ENCODE data around the gene TMEM184B. TPM values are rescaled to one million over a fixed set of nuclear protein-coding genes. Genes with fewer than 3 reads are reported as not detected.
A peak's percentile ranks its signal among the peaks of the same experiment; 100 is the strongest.

TMEM184B gene
- total RNA-seq, 4 donors from 2014 or later = 25.4 to 40.7 (median 31.2) TPM

DNA sequence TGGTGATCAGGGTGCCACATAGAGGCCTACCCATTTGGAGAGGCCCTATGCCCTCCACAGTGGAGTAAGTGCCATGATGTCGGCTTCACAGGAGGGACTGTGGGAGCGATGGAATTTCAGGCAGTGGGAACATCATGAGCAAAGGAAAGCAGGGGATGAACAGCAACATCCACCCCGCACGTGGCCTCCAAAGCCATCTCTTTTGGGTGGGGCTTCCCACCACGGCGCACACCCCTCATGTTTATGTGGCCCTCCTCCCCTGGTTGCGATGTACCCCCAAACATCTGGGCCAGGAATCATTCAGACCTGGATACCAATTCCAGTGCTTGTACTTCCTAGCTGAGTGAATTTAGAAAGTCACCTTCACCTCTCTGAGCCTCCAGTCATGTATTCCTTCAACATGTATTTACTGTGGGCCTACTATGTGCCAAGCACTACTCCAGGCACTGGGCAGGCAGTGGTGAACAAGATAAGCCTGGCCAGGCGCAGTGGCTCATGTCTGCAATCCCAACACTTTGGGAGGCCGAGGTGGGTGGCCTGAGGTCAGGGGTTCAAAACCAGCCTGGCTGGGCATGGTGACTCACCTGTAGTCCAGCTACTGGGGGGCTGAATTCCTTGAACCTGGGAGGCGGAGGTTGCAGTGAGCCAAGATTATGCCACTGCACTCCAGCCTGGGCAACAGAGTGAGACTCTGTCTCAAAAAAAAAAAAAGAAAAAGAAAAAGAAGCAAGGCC lies 72.8 kb downstream of the TMEM184B start:
- Histone ChIP-seq H3K27me3 (no peaks in the 10 kb centered on the region), H3K27ac (peak overlapping the region in 2 of 4 donors; percentile 97 to 100), H3K9me3 (no peaks in the 10 kb centered on the region), H3K4me3 (no peak overlapping the region), H3K4me1 (peaks cover 15 to 22% of the 10 kb centered on the region in 2 donors), H3K36me3 (no peaks in the 10 kb centered on the region)
- no peak for TF ChIP-seq POLR2A (IDR thresholded peaks at IDR 0.05)
- TF ChIP-seq, protein P1, sequence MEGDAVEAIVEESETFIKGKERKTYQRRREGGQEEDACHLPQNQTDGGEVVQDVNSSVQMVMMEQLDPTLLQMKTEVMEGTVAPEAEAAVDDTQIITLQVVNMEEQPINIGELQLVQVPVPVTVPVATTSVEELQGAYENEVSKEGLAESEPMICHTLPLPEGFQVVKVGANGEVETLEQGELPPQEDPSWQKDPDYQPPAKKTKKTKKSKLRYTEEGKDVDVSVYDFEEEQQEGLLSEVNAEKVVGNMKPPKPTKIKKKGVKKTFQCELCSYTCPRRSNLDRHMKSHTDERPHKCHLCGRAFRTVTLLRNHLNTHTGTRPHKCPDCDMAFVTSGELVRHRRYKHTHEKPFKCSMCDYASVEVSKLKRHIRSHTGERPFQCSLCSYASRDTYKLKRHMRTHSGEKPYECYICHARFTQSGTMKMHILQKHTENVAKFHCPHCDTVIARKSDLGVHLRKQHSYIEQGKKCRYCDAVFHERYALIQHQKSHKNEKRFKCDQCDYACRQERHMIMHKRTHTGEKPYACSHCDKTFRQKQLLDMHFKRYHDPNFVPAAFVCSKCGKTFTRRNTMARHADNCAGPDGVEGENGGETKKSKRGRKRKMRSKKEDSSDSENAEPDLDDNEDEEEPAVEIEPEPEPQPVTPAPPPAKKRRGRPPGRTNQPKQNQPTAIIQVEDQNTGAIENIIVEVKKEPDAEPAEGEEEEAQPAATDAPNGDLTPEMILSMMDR (IDR thresholded peaks at IDR 0.05 in 4 of 5, conservative IDR thresholded peaks at IDR 0.05 in 1 of 5) = no peak
- ATAC-seq (no peak), DNase-seq (no peak)
- in situ Hi-C loops (cut with MboI; ENCODE audit: low sequenced_read_pairs in 4 of 4) (no loop called here), intact Hi-C loops (cut with DNase I; ENCODE audit: low total_unique reads) (loop anchor here (5.0 to 10.0 kb wide), 3 partner anchors 72 to 117 kb away; partner anchors contain the start of genes BAIAP2L2, CSNK1E and TMEM184B)

DNA sequence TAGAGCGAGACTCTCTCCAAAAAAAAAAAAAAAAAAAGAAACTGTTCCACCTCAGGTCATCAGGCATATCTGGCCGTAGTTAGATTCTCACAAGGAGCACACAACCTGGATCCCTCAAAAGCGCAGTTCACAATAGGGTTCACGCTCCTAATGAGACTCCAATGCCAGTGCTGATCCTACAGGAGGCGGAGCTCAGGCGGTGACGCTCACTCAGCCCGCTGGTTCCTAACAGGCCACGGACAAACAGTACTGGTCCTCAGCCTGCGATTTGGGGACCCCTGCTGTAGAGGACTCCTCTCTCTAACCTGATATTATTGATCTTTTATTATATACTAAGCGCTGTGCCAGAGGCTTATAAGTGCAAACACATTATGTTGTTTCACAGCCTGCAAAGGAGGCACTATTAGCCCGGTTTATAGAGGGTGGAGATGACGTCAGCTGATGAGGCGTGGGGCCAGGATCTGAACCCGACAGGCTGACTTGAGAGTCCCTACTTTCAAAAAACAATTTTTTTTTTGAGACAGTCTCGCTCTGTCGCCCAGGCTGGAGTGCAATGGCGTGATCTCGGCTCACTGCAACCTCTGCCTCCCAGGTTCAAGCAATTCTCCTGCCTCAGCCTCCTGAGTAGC lies 75.9 kb downstream of the TMEM184B start:
- intact Hi-C loops (cut with DNase I; ENCODE audit: low total_unique reads) = no loop called here
- Histone ChIP-seq H3K27me3 (no peaks in the 10 kb centered on the region), H3K4me1 (peaks cover 6 to 21% of the 10 kb centered on the region in 2 donors), H3K36me3 (no peaks in the 10 kb centered on the region), H3K9me3 (no peaks in the 10 kb centered on the region), H3K4me3 (no peak overlapping the region), H3K27ac (no peak overlapping the region)
- ATAC-seq = no peak
- DNase-seq = no peak
- no peak for TF ChIP-seq POLR2A (IDR thresholded peaks at IDR 0.05)
- TF ChIP-seq, protein P1 (IDR thresholded peaks at IDR 0.05 in 4 of 5, conservative IDR thresholded peaks at IDR 0.05 in 1 of 5) = no peak
- in situ Hi-C loops (cut with MboI; ENCODE audit: low sequenced_read_pairs in 4 of 4) = no loop called here

DNA sequence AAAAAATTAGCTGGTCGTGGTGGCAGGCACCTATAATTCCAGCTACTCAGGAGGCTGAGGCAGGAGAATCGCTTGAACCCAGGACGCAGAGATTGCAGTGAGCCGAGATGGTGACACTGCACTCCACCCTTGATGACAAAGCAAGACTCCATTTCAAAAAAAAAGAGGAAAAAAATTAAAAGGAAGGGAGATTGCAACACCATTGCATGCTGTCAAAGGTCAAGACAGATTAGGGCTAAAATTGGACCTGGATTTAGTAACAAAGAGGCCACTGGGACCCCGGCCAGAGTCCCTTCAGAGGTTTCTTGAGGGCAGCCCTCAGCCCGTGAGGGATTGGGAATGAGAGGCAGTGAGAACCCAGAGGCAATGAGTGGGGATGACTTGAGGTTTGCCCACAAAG lies 79.2 kb downstream of the TMEM184B start:
- Histone ChIP-seq H3K9me3 (no peaks in the 10 kb centered on the region), H3K27me3 (no peaks in the 10 kb centered on the region), H3K27ac (peak overlapping the region in 1 of 4 donors; percentile 67), H3K36me3 (no peaks in the 10 kb centered on the region), H3K4me3 (no peak overlapping the region), H3K4me1 (peaks cover 6 to 19% of the 10 kb centered on the region in 2 donors)
- peak in 1 of 2 donors; percentile 31 for ATAC-seq
- in situ Hi-C loops (cut with MboI; ENCODE audit: low sequenced_read_pairs in 4 of 4) = no loop called here
- DNase-seq = no peak
- intact Hi-C loops (cut with DNase I; ENCODE audit: low total_unique reads) = no loop called here
- no peak for TF ChIP-seq POLR2A (IDR thresholded peaks at IDR 0.05)
- TF ChIP-seq, protein P1 (IDR thresholded peaks at IDR 0.05 in 4 of 5, conservative IDR thresholded peaks at IDR 0.05 in 1 of 5) = no peak

DNA sequence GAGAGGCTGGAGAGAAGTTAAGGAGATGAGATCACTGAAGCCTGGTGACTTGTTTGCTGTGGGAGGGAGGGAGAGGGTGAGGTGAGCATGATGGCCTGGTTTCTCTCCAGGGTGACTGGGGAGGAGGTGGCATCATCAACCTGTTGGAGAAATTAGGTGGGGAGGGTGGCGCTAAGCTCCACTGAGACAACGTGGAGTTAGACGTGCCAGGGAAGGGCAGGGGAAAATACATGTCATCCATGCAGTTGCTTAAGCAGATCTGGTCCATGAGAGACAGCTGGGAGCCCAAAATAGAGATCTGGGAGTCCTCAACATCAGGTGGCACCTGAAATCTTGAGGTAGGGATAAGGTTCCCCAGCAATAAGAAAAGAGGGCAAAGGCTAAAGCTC lies 80.3 kb downstream of the TMEM184B start:
- no peaks in the 10 kb centered on the region for H3K27me3 ChIP-seq
- H3K4me1 ChIP-seq = peaks cover 11 to 25% of the 10 kb centered on the region in 2 donors
- no peaks in the 10 kb centered on the region for H3K36me3 ChIP-seq
- H3K9me3 ChIP-seq = no peaks in the 10 kb centered on the region
- DNase-seq (peak in 1 of 2 donors; percentile 70), ATAC-seq (peak; percentile 49 to 83)
- TF ChIP-seq POLR2A (IDR thresholded peaks at IDR 0.05) = peak; percentile 29 to 46
- TF ChIP-seq, protein P1 (IDR thresholded peaks at IDR 0.05 in 4 of 5, conservative IDR thresholded peaks at IDR 0.05 in 1 of 5) = no peak
- intact Hi-C loops (cut with DNase I; ENCODE audit: low total_unique reads) = loop anchor here (1.0 kb wide), 1 partner anchor 16 kb away; no protein-coding TSS in a partner anchor
- peak overlapping the region; percentile 5 to 75 (median 44) for H3K27ac ChIP-seq
- no peak overlapping the region for H3K4me3 ChIP-seq
- in situ Hi-C loops (cut with MboI; ENCODE audit: low sequenced_read_pairs in 4 of 4) = no loop called here

Data from gastrocnemius medialis (tissue), 4 donors.